D721Med (cell line): ENCODE measurements around the gene E2F7.

Source experiments
- DNase-seq: peaks from one replicate; pipeline ENCODE4 v3.0.0; 2011; ENCODE audit warnings: low spot score; ENCODE audit not compliant: insufficient read length
- FAIRE-seq: peaks from 2 replicates; lab custom pipeline; 2011; peaks lifted over from hg19 to GRCh38; lab: Jason Lieb, UNC
- CTCF ChIP-seq: IDR thresholded peaks from 2 replicates; pipeline ENCODE4 v1.5.1; 2012; ENCODE audit warnings: mild to moderate bottlenecking, control low read depth; ENCODE audit not compliant: insufficient read depth; ENCODE audit errors: missing control alignments

The E2F7 gene

GRCh38 chr12:77062846-77063461 is 2.4 kb downstream of the E2F7 start:
- DNase-seq: no peak
- FAIRE-seq: no peak
- no peak for TF ChIP-seq CTCF

GRCh38 chr12:77062396-77062795 is 3.0 kb downstream of the E2F7 start:
- no peak for TF ChIP-seq CTCF
- DNase-seq (no peak), FAIRE-seq (no peak)

GRCh38 chr12:77060883-77061240 is 4.5 kb downstream of the E2F7 start:
- no peak for TF ChIP-seq CTCF
- DNase-seq (no peak), FAIRE-seq (no peak)

- DNase-seq (no peak), FAIRE-seq (no peak)
- TF ChIP-seq CTCF: no peak
These were observed 5.1 kb downstream of the E2F7 start for GRCh38 chr12:77060136-77060882.

- DNase-seq (no peak), FAIRE-seq (no peak)
- no peak for TF ChIP-seq CTCF
These were observed 6.6 kb downstream of the E2F7 start for GRCh38 chr12:77058740-77059139.

GRCh38 chr12:77054851-77055250 is 10.5 kb downstream of the E2F7 start:
- DNase-seq (no peak), FAIRE-seq (no peak)
- no peak for TF ChIP-seq CTCF

GRCh38 chr12:77053259-77053658 is 12.1 kb downstream of the E2F7 start:
- DNase-seq (no peak), FAIRE-seq (no peak)
- no peak for TF ChIP-seq CTCF
